Measurements from ENCODE around the gene TRIM65.

Gene TRIM65

DNA sequence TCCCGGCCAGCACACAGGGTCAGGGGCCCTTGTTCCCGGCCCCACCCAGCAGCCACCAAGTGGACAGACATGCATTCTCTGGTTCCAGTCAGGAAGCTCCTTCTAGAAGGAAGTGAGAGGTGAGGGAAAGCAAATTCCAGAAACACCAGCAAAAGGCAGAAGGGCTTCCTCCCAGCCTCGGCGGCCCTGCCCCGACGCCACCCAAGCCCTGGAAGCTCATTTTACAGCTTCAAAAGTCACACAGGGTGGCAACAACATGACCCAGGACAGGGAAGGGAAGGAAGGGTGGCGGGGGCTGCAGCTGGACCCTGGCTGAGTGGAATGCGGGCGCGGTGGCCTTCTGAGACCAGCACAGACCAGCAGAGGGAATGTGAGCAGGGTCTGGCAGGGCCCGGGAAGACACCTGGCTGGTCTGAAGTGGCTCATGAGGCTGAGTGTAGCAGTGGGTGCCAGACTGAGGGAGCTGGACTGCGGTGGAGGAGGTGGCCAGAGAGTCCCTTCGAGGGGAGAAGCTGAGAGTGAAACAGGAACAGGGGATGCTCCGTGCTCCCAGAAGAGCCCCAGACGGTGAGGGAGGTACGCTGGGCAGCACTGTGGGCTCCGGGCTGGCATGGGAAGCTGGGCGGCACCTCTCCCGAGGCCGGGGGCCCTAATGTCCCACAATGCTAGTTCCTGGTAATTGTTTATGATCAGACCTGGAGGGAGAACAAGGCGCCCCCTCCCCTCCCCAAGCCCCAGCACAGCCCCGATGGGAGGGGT, 50.6 kb downstream of the TRIM65 start:
- FAIRE-seq (no peak), DNase-seq (ENCODE audit: insufficient read length, low spot score) (no peak)
- TF ChIP-seq, protein P1, sequence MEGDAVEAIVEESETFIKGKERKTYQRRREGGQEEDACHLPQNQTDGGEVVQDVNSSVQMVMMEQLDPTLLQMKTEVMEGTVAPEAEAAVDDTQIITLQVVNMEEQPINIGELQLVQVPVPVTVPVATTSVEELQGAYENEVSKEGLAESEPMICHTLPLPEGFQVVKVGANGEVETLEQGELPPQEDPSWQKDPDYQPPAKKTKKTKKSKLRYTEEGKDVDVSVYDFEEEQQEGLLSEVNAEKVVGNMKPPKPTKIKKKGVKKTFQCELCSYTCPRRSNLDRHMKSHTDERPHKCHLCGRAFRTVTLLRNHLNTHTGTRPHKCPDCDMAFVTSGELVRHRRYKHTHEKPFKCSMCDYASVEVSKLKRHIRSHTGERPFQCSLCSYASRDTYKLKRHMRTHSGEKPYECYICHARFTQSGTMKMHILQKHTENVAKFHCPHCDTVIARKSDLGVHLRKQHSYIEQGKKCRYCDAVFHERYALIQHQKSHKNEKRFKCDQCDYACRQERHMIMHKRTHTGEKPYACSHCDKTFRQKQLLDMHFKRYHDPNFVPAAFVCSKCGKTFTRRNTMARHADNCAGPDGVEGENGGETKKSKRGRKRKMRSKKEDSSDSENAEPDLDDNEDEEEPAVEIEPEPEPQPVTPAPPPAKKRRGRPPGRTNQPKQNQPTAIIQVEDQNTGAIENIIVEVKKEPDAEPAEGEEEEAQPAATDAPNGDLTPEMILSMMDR (IDR thresholded peaks at IDR 0.05; ENCODE audit: insufficient read depth, missing control alignments) = no peak

DNA sequence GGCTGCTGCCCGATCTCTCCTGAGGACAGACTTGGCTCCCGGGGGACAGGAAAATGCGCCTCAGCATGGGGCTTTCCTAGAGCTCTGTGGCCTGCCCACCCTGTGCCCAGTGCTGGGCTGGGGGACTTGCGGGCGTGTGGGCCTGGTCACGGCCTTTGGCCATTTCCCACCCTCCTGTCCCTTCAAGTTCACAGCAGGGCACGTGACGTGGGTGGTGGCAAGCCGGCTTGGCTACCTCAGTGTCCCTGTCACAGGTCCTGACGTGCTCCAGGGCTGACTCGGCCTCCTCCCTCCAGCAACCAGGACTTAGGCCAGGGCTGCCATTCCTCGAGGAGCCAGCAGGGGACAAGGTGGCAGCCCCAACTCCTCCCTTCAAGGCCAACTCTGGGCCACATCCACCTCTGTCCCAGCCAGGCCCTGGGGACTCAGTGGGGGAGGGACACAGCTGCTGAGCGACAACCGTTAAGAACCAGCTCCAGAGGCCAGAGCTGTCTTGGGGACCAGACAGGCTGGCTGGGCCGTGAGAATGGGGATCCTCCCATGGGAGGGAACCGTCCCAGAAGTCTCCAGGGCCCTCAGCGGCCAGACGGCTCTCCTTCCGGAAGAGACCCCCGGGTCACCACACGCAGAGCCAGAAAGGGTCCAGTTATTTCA, 51.6 kb downstream of the TRIM65 start:
- TF ChIP-seq, protein P1 (IDR thresholded peaks at IDR 0.05; ENCODE audit: insufficient read depth, missing control alignments) = peak; percentile 51
- no peak for FAIRE-seq
- no peak for DNase-seq (ENCODE audit: insufficient read length, low spot score)

DNA sequence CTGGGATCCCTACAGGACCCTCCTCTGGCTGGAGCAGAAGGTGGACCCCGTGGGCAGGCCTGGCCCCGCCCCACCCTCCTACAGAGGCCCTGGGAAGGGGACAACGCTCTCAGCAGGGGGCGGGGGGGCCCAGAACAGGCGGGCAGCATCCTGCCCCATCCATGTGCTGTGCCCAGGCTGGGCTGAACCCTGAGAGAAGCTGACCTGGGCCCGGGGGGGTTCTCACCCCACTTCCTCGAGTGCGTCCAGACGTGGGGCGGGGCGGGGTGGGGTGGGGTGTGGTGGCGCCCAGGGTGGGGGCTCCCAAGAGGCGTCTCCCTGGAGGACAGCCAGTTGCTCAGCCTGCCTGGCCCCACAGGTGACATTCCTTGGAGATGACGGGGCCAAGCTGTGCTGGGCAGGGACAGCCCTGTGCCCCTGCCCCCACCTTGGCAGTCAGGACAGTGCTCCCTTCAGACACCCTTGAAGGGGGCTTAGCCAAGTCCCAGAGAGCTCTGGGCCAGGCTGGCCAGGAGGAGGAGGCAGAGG, 52.2 kb downstream of the TRIM65 start:
- no peak for DNase-seq (ENCODE audit: insufficient read length, low spot score)
- TF ChIP-seq, protein P1 (IDR thresholded peaks at IDR 0.05; ENCODE audit: insufficient read depth, missing control alignments) = no peak
- FAIRE-seq = no peak

DNA sequence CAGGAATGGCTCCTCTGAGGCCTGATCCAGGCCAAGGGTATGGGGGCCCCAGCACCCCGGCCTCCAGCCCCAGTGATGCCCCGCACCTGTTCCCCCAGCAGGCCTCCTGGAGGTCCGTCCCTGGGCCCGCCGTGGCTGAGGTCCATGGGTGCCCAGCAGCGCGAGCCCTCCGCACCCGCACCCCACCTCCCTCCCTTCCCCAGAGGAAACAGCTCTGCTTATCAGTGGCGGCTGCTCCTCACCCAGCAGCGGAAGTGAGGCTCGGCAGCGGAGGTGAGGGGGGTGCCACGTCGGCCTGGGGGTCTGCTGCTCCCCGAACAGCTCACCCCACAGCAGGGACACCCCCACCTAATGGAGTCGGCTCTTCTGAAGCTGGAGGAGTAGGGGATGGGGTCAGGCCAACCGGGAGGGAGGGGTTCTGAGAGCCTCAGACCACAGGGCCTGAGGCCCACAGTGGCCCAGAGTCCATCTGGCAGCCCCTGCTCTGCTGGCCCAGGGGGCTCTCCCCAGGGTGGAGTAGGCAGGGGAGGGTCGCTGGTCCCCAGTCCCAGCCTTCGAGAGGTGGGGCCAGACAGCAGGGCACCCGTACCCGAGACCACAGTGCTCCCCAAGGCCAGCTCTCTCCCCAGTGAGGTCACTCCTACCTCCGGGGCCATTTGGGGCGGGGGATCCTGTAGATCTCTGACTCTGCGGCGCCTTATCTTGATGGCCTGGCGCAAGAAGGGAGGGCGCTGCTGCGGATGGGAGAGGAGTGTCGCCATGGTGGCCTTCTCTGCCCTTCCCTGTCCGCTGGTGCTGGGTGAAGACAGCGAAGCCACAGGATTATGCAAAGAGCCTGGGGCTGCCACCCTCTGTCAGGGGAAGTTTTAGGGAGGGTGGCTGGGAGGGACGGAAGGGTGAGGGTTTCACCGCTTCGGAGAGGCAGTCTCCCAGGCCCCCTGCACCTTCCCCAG, 52.9 kb downstream of the TRIM65 start, which contains the start of gene UNC13D:
TSS of gene UNC13D (minus strand) at position 828 of the 953 bp plus-strand sequence. CDS start at position 761, 67 bp downstream.
- FAIRE-seq (no peak), DNase-seq (ENCODE audit: insufficient read length, low spot score) (no peak)
- TF ChIP-seq, protein P1 (IDR thresholded peaks at IDR 0.05; ENCODE audit: insufficient read depth, missing control alignments) = no peak

DNA sequence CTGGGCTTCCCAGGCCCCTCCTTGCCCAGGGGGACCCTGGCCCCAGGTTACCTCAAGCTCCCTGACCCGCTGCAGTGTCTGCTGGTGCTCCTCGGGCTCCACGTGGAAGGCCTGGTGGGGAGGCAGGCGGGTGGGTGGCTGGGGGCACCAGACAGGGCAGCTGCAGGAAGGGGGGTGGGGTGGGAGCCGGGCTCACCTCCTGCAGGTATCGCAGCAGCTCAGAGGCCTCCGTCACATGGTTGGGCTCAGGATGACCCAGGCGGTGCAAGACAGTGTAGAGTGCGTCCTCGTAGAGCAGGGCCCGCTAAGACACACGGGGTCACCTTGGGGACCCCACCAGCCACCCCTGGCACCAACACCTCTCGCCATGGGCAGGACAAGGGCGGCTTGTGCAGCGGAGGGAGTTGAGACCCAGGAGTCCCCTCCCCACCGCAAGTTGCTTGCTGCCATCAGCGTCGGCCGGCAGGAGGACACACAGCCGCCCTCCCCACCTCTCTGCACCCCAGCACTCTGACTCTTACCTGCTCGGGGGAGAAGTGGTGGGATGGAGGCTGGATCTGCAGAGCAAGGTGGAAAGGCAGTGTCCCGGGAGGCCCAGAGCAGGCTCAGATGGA, 53.7 kb downstream of the TRIM65 start:
- TF ChIP-seq, protein P1 (IDR thresholded peaks at IDR 0.05; ENCODE audit: insufficient read depth, missing control alignments) = no peak
- FAIRE-seq (no peak), DNase-seq (ENCODE audit: insufficient read length, low spot score) (no peak)

DNA sequence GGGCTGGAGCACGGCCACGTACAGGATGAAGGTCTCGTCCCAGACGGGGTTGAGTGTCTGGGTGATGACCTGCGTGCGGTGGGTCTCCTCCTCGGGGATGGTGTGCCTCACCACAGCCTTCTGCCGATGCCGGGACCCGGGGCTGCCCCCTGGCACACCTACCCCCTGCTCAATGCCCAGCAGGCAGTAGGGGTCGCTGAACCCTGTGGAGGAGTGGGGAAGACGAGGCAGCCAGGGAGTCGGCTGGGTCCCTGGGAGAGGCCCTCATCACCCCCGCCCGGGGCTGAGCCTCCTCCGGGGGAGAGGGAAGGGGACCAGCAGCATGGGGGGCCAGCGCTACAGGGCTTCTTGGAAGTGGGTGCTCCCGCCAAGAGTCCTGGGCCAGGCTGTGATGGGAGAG, 54.3 kb downstream of the TRIM65 start:
- FAIRE-seq (no peak), DNase-seq (ENCODE audit: insufficient read length, low spot score) (no peak)
- TF ChIP-seq, protein P1 (IDR thresholded peaks at IDR 0.05; ENCODE audit: insufficient read depth, missing control alignments) = no peak

Measured in D721Med (cell line).